Uterus (tissue), 4 donors: ENCODE data around the gene ZCCHC8. TPM values are rescaled to one million over a fixed set of nuclear protein-coding genes. Genes with fewer than 3 reads are reported as not detected.
"Not testable (repeated sequence)": the region's sequence is repeated elsewhere in the genome, so short reads cannot be mapped to it uniquely, and the experiment has no call there.

Source experiments
- DNase-seq, 2 donors: peaks; one replicate each; pipeline ENCODE4 v3.0.0-alpha.2; 2019 to 2020
- H3K27ac ChIP-seq, 2 donors: fragments of 200-600 bp; sonication (generic); 1 replicate in 1 of 2; 2 replicates in 1 of 2; pipeline ENCODE4 v1.5.1; 2016 to 2018
- H3K27me3 ChIP-seq, 2 donors: fragments of 200-600 bp; sonication (generic); one replicate each; pipeline ENCODE4 v1.5.1; 2018 to 2019; ENCODE audit warnings: control low read depth in 1 of 2
- H3K36me3 ChIP-seq, 2 donors: fragments of 200-600 bp; sonication (generic); one replicate each; pipeline ENCODE4 v1.5.1; 2019; ENCODE audit warnings: control low read depth in 1 of 2
- H3K4me1 ChIP-seq, 2 donors: fragments of 200-600 bp; sonication (generic); one replicate each; pipeline ENCODE4 v1.5.1; 2018 to 2019; ENCODE audit warnings: control low read depth in 1 of 2
- H3K4me3 ChIP-seq, 2 donors: fragments of 200-600 bp; sonication (generic); 1 replicate in 1 of 2; 2 replicates in 1 of 2; pipeline ENCODE4 v1.5.1; 2018 to 2019; ENCODE audit warnings: mild to moderate bottlenecking in 1 of 2
- H3K9me3 ChIP-seq, 2 donors: fragments of 200-600 bp; sonication (generic); one replicate each; pipeline ENCODE4 v1.5.1; 2019; ENCODE audit warnings: control low read depth in 1 of 2
- POLR2A ChIP-seq, 2 donors: fragments of 450-650 bp; IDR thresholded peaks; one replicate each; pipeline ENCODE4 v1.6.1; 2016; ENCODE audit warnings: antibody characterized with exemption in 2 of 2, mild to moderate bottlenecking in 1 of 2, moderate library complexity in 1 of 2
- intact Hi-C: fragments of 100-400 bp; cut with DNase I; formaldehyde crosslinking; loops from one replicate; pipeline ENCODE4 v1.15.1; 2023; ENCODE audit warnings: low total_unique reads
- total RNA-seq, 4 donors: library from RNA; depleted of rRNA in 3 of 4; stranded (reverse); fragments of >200 nt in 3 of 4; gene quantifications; one replicate each; pipeline versions ENCODE4 v1.1.0 to v1.2.4, GENCODE V29; 2014 to 2023
- TF ChIP-seq, protein P1 (sequence below), 4 experiments: fragments of 200-600 bp in 2 of 4; fragments of 450-650 bp in 2 of 4; sonication (generic) in 2 of 4; IDR thresholded peaks; one replicate each; pipeline ENCODE4 v1.5.1; 2016 to 2019; ENCODE audit warnings: antibody characterized with exemption in 4 of 4, mild to moderate bottlenecking in 2 of 4, moderate library complexity in 1 of 4
- donor health status: DM: yes; HTN: yes; CAD: no.

The ZCCHC8 gene
- total RNA-seq, 4 donors from 2014 or later, result 13.5 to 43.3 (median 25.8) TPM

DNA sequence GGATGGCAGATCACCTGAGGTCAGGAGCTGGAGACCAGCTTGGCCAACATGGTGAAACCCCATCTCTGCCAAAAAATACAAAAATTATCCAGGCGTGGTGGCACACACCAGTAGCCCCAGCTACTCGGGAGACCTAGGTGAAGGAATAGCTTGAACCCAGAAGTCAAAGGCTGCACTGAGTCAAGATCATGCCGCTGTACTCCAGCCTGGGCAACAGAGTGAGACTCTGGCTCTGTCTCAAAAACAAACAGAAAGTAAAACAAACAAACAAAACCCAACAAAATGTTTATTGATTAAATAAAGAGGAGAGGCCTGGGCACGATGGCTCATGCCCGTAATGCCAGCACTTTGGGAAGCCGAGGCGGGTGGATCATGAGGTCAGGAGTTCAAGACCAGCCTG, 5.5 kb downstream of the ZCCHC8 start:
- Histone ChIP-seq H3K4me1 (peaks cover 0 to 3% of the 10 kb centered on the region in 2 donors), H3K36me3 (no peaks in the 10 kb centered on the region), H3K4me3 (no peak overlapping the region), H3K27ac (no peak overlapping the region), H3K9me3 (no peaks in the 10 kb centered on the region), H3K27me3 (no peaks in the 10 kb centered on the region)
- intact Hi-C loops, result no loop called here
- DNase-seq, result no peak
- TF ChIP-seq POLR2A (IDR thresholded peaks at IDR 0.05), result no peak
- TF ChIP-seq, protein P1, sequence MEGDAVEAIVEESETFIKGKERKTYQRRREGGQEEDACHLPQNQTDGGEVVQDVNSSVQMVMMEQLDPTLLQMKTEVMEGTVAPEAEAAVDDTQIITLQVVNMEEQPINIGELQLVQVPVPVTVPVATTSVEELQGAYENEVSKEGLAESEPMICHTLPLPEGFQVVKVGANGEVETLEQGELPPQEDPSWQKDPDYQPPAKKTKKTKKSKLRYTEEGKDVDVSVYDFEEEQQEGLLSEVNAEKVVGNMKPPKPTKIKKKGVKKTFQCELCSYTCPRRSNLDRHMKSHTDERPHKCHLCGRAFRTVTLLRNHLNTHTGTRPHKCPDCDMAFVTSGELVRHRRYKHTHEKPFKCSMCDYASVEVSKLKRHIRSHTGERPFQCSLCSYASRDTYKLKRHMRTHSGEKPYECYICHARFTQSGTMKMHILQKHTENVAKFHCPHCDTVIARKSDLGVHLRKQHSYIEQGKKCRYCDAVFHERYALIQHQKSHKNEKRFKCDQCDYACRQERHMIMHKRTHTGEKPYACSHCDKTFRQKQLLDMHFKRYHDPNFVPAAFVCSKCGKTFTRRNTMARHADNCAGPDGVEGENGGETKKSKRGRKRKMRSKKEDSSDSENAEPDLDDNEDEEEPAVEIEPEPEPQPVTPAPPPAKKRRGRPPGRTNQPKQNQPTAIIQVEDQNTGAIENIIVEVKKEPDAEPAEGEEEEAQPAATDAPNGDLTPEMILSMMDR (IDR thresholded peaks at IDR 0.05), result no peak

DNA sequence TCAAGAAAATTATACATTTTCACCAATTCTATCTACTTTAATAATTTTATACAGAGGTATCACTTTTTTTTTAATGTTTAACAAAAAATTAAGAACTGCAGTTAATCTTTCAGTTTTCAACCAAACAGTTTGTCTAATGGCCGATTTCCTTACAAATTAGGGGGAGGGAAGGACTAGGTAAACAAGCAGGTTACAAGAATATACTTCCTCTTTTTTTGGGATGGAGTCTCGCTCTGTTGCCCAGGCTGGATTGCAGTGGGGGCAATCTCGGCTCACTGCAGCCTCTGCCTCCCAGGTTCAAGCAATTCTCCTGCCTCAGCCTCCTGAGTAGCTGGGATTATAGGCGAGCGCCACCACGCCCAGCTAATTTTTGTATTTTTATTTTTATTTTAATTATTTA, 7.5 kb downstream of the ZCCHC8 start:
- intact Hi-C loops, DNase-seq, H3K4me3 ChIP-seq, H3K36me3 ChIP-seq, H3K27ac ChIP-seq, H3K9me3 ChIP-seq, H3K4me1 ChIP-seq, H3K27me3 ChIP-seq: not testable (repeated sequence)

DNA sequence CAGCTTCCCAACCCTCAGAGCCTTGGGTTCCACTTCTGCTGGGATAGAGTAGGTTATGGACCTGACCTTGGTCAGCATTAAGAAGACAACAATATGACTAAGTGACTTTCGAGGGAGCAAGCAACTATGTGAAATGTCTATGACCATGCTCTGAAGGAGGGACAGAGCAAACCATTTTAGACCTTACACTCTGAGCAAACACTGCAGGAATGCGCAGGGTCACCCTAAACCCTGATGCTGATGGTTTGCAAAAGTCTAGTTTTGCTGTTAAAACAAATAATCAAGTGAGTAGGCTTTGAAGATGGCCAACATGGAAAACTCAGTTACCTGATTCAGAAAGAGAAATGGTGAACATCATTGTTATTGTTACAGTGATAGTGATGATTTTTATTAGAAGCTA, 8.7 kb downstream of the ZCCHC8 start:
- intact Hi-C loops, result no loop called here
- Histone ChIP-seq H3K9me3 (no peaks in the 10 kb centered on the region), H3K4me3 (no peak overlapping the region), H3K36me3 (no peaks in the 10 kb centered on the region), H3K27me3 (no peaks in the 10 kb centered on the region), H3K4me1 (no peaks in the 10 kb centered on the region), H3K27ac (no peak overlapping the region)
- TF ChIP-seq, protein P1 (IDR thresholded peaks at IDR 0.05), result no peak
- TF ChIP-seq POLR2A (IDR thresholded peaks at IDR 0.05), result no peak
- DNase-seq, result no peak

DNA sequence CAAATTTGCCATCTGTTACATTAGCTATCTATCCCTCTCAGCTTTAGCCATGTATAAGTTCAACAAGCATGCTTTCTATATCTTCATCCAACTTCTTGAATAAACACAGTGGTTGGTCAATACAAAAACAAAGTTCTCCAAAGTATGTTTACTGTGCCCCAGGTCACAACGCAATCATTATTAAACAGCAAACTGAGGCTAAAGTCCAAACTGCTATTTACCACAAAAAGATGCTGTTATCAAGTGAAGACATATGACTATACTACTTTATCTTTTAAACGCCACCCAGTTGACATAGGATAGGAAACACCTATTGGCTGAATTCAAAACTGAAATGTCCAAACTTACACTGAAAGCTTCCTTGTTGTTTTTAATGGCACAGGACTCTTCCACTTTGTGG, 11.7 kb downstream of the ZCCHC8 start:
- intact Hi-C loops, result no loop called here
- Histone ChIP-seq H3K4me1 (no peaks in the 10 kb centered on the region), H3K36me3 (no peaks in the 10 kb centered on the region), H3K27me3 (no peaks in the 10 kb centered on the region), H3K9me3 (no peaks in the 10 kb centered on the region), H3K4me3 (no peak overlapping the region), H3K27ac (no peak overlapping the region)
- no peak for DNase-seq
- no peak for TF ChIP-seq POLR2A (IDR thresholded peaks at IDR 0.05)
- TF ChIP-seq, protein P1 (IDR thresholded peaks at IDR 0.05), result no peak

DNA sequence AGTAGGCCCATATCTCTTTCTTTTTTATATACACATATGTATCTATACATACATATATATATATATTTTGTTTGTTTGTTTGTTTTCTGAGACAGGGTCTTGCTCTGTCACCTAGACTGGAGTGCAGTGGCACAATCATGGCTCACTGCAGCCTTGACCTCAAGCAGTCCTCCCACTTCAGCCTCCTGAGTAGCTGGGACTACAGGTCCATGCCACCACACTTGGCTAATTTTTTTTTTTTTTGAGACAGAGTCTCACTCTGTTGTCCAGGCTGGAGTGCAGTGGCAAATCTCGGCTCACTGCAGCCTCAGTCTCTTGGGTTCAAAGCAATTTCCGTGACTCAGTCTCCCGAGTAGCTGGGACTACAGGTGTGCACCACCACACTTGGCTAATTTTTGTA, 12.9 kb downstream of the ZCCHC8 start:
- DNase-seq, H3K27me3 ChIP-seq, H3K4me1 ChIP-seq, H3K27ac ChIP-seq, H3K36me3 ChIP-seq, intact Hi-C loops, H3K4me3 ChIP-seq, H3K9me3 ChIP-seq: not testable (repeated sequence)

DNA sequence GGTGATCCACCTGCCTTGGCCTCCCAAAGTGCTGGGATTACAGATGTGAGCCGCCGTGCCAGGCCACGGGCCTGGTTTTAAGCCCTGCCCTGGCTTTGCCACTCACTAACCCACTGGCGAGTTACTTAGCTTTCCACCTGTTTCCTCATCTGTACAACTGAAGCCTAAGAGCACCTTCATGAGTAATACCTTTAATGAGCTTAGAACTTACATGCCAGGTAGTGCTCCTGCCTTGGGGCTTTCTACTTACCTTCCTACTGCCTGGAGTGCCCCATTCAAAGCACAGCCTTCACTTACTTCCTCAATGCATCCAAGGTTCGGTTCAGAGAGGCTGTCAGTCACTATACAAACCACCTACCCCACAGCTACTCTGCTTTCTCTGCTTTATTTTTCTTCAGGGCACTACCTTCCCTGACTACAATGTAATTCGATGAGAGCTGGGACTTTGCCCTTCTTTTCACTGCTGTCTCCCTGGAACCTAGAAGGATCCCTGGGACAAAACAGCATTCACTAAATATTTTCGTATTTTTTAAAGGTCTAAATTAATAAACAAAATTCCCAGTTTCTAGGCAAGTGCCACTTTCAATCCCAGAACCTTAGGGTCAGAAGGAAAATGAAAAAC, 13.8 kb downstream of the ZCCHC8 start:
- Histone ChIP-seq H3K36me3 (no peaks in the 10 kb centered on the region), H3K4me1 (no peaks in the 10 kb centered on the region), H3K27me3 (no peaks in the 10 kb centered on the region), H3K4me3 (no peak overlapping the region), H3K9me3 (no peaks in the 10 kb centered on the region), H3K27ac (no peak overlapping the region)
- TF ChIP-seq, protein P1 (IDR thresholded peaks at IDR 0.05), result no peak
- no peak for TF ChIP-seq POLR2A (IDR thresholded peaks at IDR 0.05)
- intact Hi-C loops, result no loop called here
- DNase-seq, result no peak

DNA sequence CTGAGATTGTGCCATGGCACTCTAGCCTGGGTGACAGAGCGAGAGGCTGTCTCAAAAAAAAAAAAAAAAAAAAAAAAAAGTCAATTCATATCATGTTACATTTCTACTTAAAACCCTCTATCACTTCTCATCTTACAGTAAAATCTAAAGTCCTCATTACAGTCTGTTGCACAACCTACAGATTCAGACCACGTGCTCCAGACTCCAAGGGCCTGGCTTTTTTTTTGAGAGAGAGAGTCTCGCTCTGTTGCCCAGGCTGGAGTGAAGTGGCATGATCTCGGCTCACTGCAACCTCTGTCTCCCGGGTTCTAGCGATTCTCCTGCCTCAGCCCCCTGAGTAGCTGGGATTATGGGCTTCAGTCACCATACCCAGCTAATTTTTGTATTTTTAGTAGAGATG, 14.4 kb downstream of the ZCCHC8 start:
- H3K36me3 ChIP-seq, DNase-seq, H3K27me3 ChIP-seq, H3K4me1 ChIP-seq, H3K4me3 ChIP-seq, H3K27ac ChIP-seq, H3K9me3 ChIP-seq, intact Hi-C loops: not testable (repeated sequence)

DNA sequence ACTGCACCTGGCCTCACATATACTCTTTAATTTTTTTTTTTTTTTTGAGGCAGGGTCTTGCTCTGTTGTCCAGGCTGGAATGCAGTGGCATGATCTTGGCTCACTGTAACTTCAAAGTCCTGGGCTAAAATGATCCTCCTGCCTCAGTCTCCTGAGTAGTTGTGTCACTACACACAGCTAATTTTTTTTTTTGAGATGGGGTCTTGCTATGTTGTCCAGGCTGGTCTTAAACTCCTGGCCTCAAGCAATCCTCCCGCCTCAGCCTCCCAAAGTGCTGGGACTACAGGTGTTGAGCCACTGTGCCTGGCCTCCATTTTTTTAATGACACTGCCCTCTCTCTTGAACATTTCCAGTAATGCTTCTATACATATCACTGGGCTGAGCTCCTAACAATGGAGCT, 16.3 kb downstream of the ZCCHC8 start:
- H3K9me3 ChIP-seq, intact Hi-C loops, H3K27ac ChIP-seq, H3K36me3 ChIP-seq, H3K4me3 ChIP-seq, DNase-seq, H3K27me3 ChIP-seq, H3K4me1 ChIP-seq: not testable (repeated sequence)
